HG03558 (cell line): ENCODE measurements around the gene FTO.
"Not testable (repeated sequence)": the region's sequence is repeated elsewhere in the genome, so short reads cannot be mapped to it uniquely, and the experiment has no call there.

Source experiments
- ATAC-seq: cut with Tn5 transposase; IDR thresholded peaks from one replicate; pipeline ENCODE4 v1.9.1; 2021; ENCODE audit warnings: moderate number of reproducible peaks; ENCODE audit not compliant: unreplicated experiment; ENCODE audit errors: extremely low read depth

The FTO gene

DNA sequence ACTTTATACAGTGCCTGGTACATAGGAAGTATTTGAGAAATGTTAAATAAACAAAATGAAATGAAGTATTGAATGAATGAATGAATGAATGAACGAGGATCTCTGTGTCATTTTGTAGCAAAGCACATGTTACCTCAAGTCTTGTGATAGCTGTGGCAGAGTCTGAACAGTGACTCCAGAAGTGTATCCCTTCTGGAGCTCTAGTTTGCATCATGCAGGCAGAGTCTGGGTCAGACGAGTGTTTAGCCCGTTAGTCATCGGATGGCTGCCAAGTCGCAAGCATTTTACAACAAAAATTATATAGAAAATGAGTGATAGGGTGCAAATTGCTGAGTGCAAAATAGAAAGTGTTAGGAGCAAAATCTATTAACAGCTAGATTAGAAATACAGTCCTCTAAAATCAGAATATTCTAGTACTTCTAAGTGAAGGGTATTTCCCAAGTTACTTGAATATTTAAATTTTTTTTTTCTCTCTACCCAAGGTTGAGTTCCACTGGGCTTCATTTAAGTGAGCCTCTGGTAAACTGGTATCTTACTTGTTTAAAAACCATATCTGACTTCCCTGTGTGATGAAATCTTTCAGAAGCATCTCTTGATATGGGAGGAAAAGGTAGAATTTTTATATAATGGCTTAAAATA is 113.3 kb downstream of the FTO start:
- no peak for ATAC-seq

DNA sequence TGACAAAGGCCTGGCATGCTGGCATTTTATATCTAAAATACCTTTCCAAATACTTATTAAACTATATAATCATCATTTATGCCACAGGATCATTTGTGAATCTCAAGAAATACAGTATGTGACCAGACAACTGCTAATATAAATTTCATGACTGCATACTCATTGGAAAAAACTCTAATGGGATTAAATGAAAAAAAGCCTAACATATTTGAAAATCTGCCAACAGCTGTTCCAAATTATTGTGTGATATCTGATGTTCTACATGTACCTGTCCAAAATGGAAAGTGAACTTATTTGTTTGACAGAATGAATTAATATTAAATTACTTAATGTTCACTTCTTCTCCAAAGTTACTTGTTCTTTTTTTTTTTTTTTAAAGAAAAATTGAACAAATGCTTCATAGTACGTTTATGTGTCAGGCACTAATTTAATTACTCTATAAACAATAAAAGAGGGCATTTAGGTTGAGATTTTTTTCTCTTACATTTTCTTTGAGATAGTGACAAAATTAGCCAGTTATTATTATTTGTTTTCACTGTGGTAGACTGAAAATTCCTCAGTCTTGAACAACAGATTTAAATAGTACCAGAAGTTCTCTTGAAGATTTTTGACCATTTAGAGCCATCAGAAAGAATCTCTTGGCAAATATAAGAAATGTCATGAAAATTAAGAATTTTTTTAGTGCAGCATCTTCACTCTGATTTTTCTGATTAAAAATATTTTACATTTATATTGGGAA is 114.0 kb downstream of the FTO start:
- ATAC-seq: no peak

DNA sequence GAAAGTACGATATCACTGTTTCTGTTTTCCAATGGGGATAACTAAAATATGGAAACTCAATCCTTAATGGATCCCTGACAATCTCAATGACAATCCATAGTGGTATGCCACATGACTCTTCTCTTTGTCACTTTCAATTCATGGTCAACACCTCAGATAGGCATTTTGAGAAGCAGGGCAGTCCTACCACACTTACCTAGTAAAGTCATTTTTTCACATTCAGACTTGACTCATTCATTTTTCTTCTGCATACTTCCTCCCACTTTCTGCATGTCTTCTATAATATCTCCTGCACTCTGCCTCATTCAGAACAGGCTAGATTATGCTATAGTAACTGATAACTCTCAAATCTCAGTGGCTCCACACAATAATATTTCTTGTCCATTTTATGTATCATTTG is 117.5 kb downstream of the FTO start:
- no peak for ATAC-seq

DNA sequence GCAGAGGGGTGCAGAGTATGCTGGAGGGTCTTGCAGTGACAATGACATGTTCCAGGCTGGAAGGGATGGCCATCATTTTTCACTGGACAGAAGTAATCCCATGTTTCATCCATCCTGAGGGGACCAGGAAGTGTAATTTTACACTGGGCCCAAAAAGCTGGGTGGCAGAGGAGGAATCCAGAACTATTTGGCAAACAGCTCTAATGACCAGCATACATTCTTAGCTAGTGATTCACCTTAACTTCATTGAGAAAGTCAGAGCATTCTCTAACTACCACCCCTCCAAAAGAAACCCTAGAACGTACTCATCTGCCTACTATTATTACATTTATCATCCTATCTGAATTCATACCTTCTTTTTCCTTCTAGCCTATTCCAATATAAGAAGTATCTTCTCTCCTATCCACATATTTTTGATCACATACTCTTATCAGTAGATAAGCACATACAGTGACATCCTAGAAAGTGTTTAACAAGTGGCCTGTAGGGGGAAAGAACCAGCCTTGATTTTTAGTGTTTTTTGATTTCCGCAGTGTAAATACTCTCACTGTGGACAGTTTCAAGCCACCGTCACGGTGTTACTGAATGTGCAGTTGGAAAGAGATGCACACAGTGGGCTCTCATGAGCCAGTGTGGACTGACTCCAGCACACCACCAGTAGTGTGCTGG is 118.1 kb downstream of the FTO start:
- ATAC-seq: no peak

DNA sequence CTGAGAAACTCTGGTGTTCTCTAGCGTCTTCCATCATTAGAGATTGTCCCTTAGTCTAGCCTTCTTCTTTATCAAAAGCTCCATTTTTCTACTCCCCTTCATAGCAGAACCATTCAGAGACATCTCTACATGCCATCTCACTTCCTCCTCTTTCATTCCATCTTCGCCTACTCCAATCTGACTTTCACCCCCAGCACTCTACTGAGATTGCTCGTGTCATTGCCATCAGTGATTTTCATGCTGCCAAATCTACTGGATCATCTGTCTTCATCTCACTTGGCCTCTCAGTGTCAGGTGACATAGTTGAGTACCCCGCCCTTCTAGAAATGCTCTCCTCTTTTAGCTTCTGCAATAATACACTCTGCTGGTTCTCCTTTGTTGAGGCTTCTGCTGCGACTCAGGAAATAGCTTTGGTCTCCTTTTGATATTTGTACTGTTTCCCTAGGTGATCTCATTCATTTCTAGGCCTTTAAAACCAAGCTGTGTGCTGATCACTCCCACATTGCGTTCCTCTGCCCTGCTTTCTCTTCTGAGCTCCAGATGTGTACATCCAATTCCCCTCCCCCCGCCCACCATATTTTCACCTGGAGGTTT is 119.1 kb downstream of the FTO start:
- ATAC-seq: no peak

DNA sequence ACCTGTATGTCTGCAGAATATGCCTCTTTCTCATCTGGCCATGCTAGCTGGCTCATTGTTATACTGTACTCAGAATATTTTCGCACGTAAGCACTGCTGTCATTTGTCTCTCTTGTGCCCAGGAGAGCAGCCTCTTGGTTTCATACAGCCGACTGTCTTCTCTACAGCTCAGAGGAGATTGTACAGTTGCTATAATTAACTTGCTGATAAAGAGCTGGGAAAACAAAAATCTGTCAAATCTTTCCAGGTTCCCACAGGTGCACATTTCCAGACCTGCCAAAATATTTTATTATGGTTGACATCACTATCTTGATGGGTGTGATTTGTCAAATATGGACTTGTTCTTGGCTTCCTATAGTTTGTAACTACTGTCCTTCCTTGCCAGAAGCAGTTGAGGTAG is 122.7 kb downstream of the FTO start:
- ATAC-seq: no peak

DNA sequence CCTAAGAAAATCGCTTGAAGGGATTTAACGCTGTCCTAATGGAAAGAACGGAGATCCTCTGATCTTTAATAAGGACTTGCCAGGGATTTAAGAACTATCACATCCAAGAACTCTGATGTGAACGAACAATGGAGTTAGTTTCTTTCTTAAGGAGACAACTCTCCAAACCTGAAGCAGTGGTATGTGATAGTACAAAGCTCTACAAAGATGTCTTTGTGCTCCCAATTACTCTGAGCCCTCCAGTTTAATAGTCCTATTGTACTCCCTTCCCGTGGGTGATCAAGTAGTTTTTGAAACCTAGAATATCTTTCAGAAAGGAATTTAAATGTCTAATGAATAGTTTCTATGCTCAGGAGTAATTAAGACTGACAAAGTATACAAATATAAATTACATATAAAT is 123.8 kb downstream of the FTO start:
- ATAC-seq: no peak

DNA sequence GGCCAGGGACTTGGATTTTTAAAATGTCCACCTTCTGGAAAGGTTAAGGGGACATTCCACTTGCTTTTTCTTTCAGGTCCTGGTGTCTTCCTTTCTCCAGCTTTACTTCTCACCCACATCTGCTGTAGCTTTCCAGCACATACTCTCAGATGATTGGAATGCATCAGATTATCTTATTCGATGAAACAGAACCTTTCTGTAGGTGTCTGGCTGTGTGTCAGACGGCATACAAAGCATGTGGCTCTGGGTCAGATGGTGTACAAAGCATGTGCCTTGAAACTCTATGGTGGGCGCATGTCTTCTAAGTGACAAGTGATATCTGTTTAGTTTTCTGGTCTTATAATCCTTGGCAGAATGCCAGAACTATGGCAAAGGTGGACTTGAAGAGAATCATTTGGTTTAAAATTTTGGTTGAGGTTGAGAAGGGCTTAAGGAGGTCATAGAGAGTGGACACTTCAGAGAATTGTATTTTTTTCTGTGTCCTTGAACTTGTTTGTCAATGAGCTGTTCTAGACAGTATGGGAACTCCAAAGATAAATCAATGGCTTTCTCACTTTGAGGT is 125.3 kb downstream of the FTO start:
- ATAC-seq: no peak

DNA sequence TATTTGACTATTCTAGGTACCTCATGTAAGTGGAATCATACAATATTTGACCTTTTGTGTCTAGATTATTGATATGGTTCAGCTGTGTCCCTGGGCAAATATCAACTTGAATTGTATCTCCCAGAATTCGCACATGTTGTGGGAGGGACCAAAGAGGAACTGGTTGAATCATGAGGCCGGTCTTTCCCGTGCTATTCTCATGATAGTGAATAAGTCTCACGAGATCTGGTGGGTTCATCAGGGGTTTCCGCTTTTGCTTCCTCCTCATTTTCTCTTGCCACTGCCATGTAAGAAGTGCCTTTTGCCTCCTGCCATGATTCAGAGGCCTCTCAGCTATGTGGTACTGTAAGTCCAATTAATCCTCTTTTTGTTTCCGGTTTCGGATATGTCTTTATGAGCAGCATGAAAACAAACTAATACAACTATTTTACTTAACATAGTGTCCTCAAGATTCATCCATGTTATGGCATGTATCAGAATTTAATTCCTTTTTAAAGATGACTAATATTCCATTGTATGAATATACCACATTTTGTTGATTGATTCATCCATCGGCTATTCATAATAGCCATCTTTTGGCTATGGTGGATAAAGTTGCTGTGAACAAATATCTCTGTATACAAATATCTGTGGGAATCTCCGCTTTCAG is 129.1 kb downstream of the FTO start:
- no peak for ATAC-seq

DNA sequence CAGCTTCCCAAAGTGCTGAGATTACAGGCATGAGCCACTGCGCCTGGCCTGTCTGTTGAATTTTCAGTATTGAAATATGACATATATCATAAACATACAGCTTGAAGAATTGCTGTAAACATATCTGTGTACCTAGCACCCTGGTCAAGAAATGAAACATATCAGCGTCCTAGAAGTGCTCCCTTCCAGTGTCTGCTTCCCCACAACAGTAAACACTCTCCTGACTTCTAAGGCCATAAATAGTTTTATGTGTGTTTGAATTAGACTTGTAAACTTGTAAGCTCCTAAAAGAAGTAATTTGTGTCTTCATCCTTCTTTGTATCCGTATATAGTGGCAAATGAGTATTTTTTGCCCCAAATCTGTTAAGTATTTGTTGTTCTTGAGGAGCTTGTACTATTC is 132.2 kb downstream of the FTO start:
- no peak for ATAC-seq

DNA sequence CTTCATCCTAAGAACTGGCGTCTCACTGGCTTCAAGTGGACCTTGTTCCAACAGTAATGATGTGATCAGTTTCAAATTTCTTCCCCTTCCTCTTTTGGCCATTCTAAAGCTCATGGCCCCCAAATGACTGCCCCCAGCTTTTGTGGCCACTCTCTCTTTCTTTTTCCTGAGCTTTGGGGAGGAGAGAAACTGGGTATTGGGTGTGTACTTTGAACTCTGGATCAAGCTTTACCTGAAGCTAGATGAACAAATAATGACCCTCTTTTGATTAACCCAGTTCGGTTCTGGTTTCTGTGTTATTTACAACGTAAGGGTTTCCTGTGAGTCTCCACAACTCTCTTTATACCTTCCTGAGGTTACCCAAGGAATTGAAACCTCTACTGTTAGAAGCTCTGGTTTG is 132.7 kb downstream of the FTO start:
- ATAC-seq: no peak

DNA sequence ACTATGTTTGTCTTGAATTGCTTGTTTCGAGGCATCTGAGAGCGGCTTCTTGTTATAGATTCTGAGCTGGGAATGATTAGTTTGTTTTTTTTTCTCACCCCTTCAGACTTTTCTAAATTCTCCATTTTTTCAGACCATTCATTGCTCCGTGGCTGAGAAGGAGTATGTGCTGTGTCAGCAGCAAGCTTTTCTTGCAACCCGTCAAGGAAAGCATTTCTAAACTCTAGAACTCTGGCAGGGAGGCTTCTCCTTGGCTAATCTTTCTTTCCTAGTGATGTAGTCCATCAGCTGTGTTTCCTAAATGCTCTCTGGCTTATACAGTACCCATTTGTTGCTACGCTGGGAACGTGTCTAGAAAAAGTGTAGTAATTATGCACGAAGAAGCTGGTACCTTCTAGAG is 133.5 kb downstream of the FTO start:
- no peak for ATAC-seq

DNA sequence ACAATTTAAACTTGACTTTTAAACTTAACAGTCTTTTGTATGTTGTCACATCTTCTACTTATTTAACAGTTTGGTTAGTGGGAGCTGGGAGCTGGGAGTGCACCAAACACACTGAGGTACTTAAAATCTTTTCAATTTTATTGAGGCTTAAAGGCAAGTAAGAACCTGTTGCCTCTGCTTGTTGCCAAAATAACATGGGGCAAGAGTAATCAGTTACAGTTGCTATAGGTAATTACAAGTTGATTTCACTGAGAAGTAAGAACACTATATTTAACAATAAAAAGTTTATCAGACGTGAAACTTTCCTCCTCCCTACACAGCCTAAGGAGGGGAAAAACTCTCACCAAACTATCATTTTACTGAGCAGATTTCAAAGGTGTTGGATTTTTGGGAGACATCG is 135.2 kb downstream of the FTO start:
- no peak for ATAC-seq

DNA sequence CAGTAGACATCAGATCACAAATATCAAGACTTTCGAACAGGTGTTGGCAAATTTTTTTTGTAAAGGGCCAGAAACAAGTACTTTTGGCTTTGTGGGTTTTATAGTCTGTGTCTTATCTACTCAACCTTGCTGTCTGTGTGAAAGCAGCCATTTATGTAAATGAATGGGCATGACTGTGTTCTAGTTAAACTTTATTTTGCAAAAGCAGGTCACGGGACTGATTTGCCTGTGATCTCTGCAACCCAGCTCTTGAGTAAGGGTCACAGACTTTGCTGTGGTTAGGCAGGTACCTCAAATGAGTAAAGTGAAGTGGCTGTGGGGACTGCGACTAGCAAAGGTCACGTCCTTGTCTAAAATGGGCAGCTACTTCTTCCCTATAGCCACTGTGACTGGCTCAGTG is 136.5 kb downstream of the FTO start:
- no peak for ATAC-seq

DNA sequence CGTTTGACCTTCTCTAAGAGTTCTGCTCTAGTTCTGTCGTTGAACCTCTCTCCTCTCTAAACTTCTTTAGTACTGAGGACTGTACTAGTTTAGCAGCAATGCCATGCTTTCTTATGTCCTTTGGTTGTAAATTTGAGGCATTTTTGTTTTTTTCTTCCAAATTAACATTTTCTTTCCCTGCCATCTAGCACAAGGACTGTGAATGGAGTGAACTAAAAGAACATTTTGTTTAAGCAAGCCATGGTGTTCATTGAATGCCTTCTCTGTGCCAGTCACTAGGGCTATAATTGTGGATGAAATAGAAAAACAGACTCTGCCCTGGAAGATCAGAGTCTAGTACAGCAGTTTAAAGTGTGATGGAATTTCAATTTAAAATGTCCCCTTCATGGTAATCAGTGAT is 137.9 kb downstream of the FTO start:
- no peak for ATAC-seq

DNA sequence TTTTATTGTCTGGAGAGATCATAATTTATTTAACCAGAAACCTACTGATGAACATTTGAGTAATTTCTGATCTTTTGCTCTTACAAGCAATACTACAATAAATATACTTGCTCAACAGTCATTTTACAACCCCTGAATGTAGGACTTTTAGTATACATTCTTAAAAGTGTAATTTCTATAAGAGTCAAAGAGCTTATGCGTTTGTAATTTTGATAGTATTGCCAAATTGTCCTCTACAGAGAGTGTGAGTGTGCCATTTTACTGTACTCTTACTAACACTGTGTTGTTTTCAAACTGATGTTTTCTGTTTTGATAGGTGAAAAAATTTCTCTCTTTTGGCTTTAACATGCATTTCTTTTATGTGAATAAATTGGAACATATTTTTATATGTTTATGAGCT is 139.1 kb downstream of the FTO start:
- no peak for ATAC-seq

DNA sequence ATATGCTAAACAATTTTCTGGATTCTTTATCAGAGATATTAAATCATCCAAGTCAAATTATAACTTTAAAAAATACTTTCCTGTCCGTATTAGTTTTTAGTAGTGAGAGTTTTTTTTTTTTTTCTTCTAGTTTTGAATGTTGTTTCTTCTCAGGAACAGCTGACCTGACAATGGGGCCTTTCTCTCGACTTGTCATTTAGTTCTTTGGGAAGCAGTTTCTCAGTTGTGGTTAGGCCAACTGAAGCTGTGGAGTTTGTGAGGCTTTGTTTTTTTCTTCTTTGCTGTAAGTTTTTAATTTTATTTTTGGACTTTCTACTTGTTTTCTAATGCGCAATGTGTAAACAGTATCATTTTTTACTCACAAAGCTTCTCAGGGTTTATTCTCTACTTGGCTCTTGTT is 140.8 kb downstream of the FTO start:
- no peak for ATAC-seq

DNA sequence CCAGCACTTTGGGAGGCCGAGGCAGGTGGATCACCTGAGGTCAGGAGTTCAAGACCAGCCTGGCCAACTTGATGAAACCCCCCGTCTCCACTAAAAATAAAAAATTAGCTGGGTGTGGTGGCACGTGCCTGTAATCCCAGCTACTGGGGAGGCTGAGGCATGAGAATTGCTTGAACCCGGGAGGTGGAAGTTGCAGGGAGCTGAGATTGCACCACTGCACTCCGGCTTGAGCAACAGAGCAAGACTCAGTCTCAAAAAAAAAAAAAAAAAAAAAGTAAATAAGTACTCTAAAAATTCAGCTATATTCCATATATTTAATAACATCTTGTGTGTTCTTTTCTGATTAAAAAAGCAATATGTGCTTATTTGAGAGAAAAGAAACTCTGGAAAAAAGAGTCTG is 142.6 kb downstream of the FTO start:
- not testable (repeated sequence) for ATAC-seq

DNA sequence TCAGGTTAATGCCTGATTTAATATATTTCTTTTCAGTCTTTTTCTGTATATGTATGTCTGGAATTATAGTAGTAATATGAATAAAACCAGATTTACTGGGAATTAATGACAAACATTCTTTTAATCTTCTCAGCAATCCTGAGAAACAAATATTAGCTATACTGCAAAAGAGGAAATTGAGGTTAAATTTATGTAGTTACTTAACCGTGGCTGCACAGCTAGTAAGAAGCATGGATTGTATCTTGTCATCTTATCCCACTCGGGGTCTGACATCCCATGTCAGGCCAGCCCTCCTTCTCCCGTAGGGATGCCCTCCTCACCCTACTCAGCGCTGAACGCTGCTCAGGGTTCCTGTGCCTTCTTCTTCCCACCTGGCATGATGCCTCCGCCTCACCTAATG is 143.0 kb downstream of the FTO start:
- ATAC-seq: no peak

DNA sequence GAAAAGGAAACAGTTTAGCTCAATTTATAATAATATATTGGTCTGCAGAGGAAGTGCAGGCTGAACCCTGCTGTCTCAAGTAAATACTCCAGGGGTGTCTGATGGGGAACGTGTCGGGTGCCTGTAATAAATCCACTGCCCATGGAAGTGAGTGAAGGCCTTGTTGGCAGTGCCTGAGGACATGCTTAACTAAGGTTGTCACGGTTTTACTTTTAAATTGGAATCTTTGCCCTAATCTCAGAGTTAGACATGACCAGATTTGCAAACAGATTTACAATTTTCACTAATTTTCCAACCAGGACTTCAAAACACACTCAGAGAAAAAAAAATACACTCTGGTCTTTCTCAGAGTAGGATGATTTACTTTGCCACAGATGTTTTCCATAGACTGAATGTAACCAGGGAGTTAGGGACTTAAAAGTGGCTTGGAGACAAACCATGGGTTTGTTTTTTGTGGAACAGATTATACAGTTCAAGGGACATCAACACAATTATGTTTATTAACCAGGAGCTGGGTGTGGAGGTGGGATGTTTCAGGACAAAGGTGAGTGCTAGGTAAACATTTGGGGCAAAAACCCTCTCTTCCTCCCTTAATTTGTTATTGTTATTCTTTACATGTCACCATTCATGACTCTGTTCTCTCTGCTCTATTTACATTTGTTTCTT is 144.5 kb downstream of the FTO start:
- no peak for ATAC-seq
